Panc1 (cell line): ENCODE data around the gene VOPP1.
"Not testable (repeated sequence)": the region's sequence is repeated elsewhere in the genome, so short reads cannot be mapped to it uniquely, and the experiment has no call there.

ENCODE experiments used
- CTCF ChIP-seq: fragments of 450-650 bp; IDR thresholded peaks from 2 replicates; pipeline ENCODE4 v1.5.1; 2017; ENCODE audit warnings: mild to moderate bottlenecking
- POLR2AphosphoS5 ChIP-seq: IDR thresholded peaks from 2 replicates; pipeline ENCODE4 v1.6.1; 2012; ENCODE audit warnings: mild to moderate bottlenecking, low read depth, low read length, moderate library complexity
- REST ChIP-seq, 2 experiments: IDR thresholded peaks; 2 replicates each; pipeline ENCODE4 v1.6.1; 2011 to 2012; ENCODE audit warnings: low read depth in 2 of 2, control low read depth in 1 of 2, low read length in 1 of 2, mild to moderate bottlenecking in 1 of 2, moderate library complexity in 1 of 2; ENCODE audit not compliant: insufficient read depth in 1 of 2
- SIN3A ChIP-seq: IDR thresholded peaks from 2 replicates; pipeline ENCODE4 v1.6.1; 2012; ENCODE audit warnings: low read depth, mild to moderate bottlenecking, low read length, moderate library complexity, borderline replicate concordance; ENCODE audit not compliant: insufficient read depth

- not testable (repeated sequence) for TF ChIP-seq CTCF; REST (IDR thresholded peaks at IDR 0.05; ENCODE audit: insufficient read depth in 1 of 2, low read depth in 2 of 2, low read length in 1 of 2); POLR2AphosphoS5; SIN3A
Observed at GRCh38 chr7:55597214-55597739, 25.0 kb upstream of the VOPP1 start.
